HFF-Myc (cell line): ENCODE data around the gene KRT36.

ENCODE experiments used
- DNase-seq: peaks from one replicate; pipeline ENCODE4 v3.0.0-alpha.2; 2011; ENCODE audit warnings: low read depth; ENCODE audit errors: extremely low read depth
- H3K4me3 ChIP-seq: replicated peaks from 2 replicates; pipeline ENCODE4 v1.5.1; 2011; ENCODE audit warnings: low read depth, mild to moderate bottlenecking, control low read depth, low read length
- CTCF ChIP-seq: IDR thresholded peaks from 2 replicates; pipeline ENCODE4 v1.5.1; 2012; ENCODE audit warnings: mild to moderate bottlenecking, low read depth, low read length, control low read depth; ENCODE audit errors: missing control alignments

Gene KRT36

GRCh38 chr17:41476866-41477815, 12.6 kb downstream of the KRT36 start:
- DNase-seq = no peak
- no peak for TF ChIP-seq CTCF
- H3K4me3 ChIP-seq = no peak overlapping the region

- H3K4me3 ChIP-seq = no peak overlapping the region
- DNase-seq = no peak
- no peak for TF ChIP-seq CTCF
Measured at GRCh38 chr17:41475421-41475820, 14.3 kb downstream of the KRT36 start.

- no peak overlapping the region for H3K4me3 ChIP-seq
- TF ChIP-seq CTCF = no peak
- no peak for DNase-seq
Measured at GRCh38 chr17:41474863-41475262, 14.8 kb downstream of the KRT36 start.

GRCh38 chr17:41468346-41468745, 21.4 kb downstream of the KRT36 start:
- no peak overlapping the region for H3K4me3 ChIP-seq
- TF ChIP-seq CTCF = no peak
- DNase-seq = no peak

- TF ChIP-seq CTCF = no peak
- no peak overlapping the region for H3K4me3 ChIP-seq
- no peak for DNase-seq
Measured at GRCh38 chr17:41467561-41467960, 22.1 kb downstream of the KRT36 start.

- H3K4me3 ChIP-seq = no peak within 1 kb of the TSS
- no peak for TF ChIP-seq CTCF
- DNase-seq = no peak
Measured at GRCh38 chr17:41466988-41467387, 22.7 kb downstream of the KRT36 start, which contains the start of gene KRT32. Gene KRT32 (minus strand): TSS chr17:41467386. CDS start chr17:41467325, 61 bp downstream.
